HepG2 (cell line): ENCODE measurements around the gene ARMH1. TPM values are rescaled to one million over a fixed set of nuclear protein-coding genes. Genes with fewer than 3 reads are reported as not detected.

Experiments
- CAMTA2 ChIP-seq: sonication (generic); formaldehyde crosslinking; IDR thresholded peaks from 2 replicates; pipeline ENCODE4 v1.4.0; 2020; ENCODE audit warnings: mild to moderate bottlenecking, missing genetic modification reagents, borderline replicate concordance
- JUND ChIP-seq: sonication (generic); formaldehyde crosslinking; IDR thresholded peaks from 2 replicates; pipeline ENCODE4 v1.8.0; 2022; ENCODE audit warnings: mild to moderate bottlenecking, missing genetic modification reagents
- KDM3A ChIP-seq: IDR thresholded peaks from 2 replicates; pipeline ENCODE4 v1.6.1; 2018; ENCODE audit warnings: low read depth, missing compliant biosample characterization
- KLF12 ChIP-seq: sonication (generic); formaldehyde crosslinking; IDR thresholded peaks from 2 replicates; pipeline ENCODE4 v1.4.0; 2020; ENCODE audit warnings: missing genetic modification reagents, borderline replicate concordance
- TBP ChIP-seq: sonication (generic); formaldehyde crosslinking; IDR thresholded peaks from 2 replicates; pipeline ENCODE4 v1.5.0; 2020; ENCODE audit warnings: missing genetic modification reagents
- TCF12 ChIP-seq, 2 experiments: fragments of 450-650 bp in 1 of 2; sonication (generic) in 1 of 2; formaldehyde crosslinking in 1 of 2; IDR thresholded peaks; 2 replicates each; pipeline versions ENCODE4 v1.6.1 to v1.8.0; 2017 to 2022; ENCODE audit warnings: antibody characterized with exemption in 1 of 2, mild to moderate bottlenecking in 1 of 2, missing genetic modification reagents in 1 of 2, moderate library complexity in 1 of 2
- TMF1 ChIP-seq: sonication (generic); formaldehyde crosslinking; IDR thresholded peaks from 2 replicates; pipeline ENCODE4 v1.8.1; 2022; ENCODE audit warnings: low read depth, missing genetic modification reagents
- ZBTB7B ChIP-seq: sonication (generic); formaldehyde crosslinking; IDR thresholded peaks from 2 replicates; pipeline ENCODE4 v1.4.0; 2020; ENCODE audit warnings: missing genetic modification reagents
- ZNF614 ChIP-seq: IDR thresholded peaks from 2 replicates; pipeline ENCODE4 v1.6.1; 2018; ENCODE audit warnings: missing biosample characterization, missing genetic modification reagents, inconsistent platforms, borderline replicate concordance
- polyA plus RNA-seq, 8 experiments: library from polyadenylated mRNA; depleted of rRNA in 3 of 8; stranded (reverse) in 7 of 8; unstranded in 1 of 8; fragments of >200 nt; fragmentation: Illumina TruSeq in 4 of 8; extraction: Trizol in 4 of 8; gene quantifications; 2 replicates each; pipeline versions ENCODE4 v1.2.1 to v1.2.3, GENCODE V29; 2011 to 2016; ENCODE audit warnings: low read depth in 4 of 8, missing spikeins in 1 of 8, mixed read lengths in 1 of 8; ENCODE audit not compliant: insufficient read depth in 1 of 8
- total RNA-seq, 5 experiments: library from RNA; depleted of rRNA; stranded (reverse); fragments of >200 nt; fragmentation: Illumina TruSeq; extraction: Trizol; gene quantifications; 2 replicates each; pipeline ENCODE4 v1.2.3, GENCODE V29; 2016; ENCODE audit warnings: low read depth in 1 of 5
- TF ChIP-seq, protein P1 (sequence below): sonication (generic); formaldehyde crosslinking; IDR thresholded peaks from 2 replicates; pipeline ENCODE4 v1.4.0; 2020; ENCODE audit warnings: mild to moderate bottlenecking, missing genetic modification reagents
- TF ChIP-seq, protein P2 (sequence below): sonication (generic); formaldehyde crosslinking; conservative IDR thresholded peaks from 2 replicates; pipeline ENCODE4 v1.4.0; 2020; ENCODE audit warnings: missing genetic modification reagents
- TF ChIP-seq, protein P3 (sequence below): sonication (generic); formaldehyde crosslinking; IDR thresholded peaks from 2 replicates; pipeline ENCODE4 v1.9.0; 2021; ENCODE audit warnings: missing genetic modification reagents, borderline replicate concordance
- TF ChIP-seq, protein P4 (sequence below): sonication (generic); formaldehyde crosslinking; IDR thresholded peaks from 2 replicates; pipeline ENCODE4 v1.5.1; 2020; ENCODE audit warnings: missing genetic modification reagents, mild to moderate bottlenecking, borderline replicate concordance

Gene ARMH1
- total and polyA plus RNA-seq, 2 of the 13 experiments (the other 11 are each of a cell fraction or from before 2014, with no cell fraction given): 0.69 TPM; not detected in 1

DNA sequence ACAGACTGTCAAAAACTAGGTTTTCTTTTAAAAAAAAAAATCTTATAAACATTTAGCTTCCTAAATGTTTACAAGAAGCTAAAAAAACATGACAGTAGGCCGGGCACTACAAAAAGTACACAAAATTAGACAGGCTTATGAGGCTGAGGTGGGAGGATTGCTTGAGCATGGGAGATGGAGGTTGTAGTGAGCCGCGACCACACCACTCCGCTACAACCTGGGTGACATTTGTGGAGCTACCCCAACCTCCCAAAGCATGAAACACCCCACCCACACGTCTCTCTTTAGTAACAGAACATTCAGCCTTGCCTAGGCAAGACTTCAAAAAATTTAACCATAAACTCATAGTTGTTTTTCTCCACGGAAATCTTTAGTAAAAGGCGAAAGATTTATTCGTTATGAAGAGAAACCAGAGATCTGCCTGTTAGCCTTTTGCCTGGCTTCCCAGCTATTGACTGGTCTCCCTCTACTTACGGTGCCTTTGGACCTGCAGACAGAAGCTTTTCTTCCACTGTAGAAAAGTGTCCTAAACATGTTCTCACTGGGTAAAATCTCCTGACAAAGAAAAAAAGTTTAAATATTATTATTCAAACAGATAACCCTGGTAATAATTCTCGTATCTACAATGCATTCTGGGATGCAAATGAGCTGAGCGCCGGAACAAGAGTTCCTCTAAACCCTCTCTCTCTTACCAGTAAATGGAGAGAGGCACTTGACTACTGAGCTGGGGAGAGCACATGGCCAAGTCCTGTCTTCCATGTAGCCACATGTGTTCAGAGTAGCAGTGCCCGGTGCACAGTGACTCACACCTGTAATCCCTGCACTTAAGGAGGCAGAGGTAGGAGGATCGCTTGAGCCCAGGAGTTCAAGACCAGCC lies 47.2 kb downstream of the ARMH1 start (continued):
- TF ChIP-seq, protein P1, sequence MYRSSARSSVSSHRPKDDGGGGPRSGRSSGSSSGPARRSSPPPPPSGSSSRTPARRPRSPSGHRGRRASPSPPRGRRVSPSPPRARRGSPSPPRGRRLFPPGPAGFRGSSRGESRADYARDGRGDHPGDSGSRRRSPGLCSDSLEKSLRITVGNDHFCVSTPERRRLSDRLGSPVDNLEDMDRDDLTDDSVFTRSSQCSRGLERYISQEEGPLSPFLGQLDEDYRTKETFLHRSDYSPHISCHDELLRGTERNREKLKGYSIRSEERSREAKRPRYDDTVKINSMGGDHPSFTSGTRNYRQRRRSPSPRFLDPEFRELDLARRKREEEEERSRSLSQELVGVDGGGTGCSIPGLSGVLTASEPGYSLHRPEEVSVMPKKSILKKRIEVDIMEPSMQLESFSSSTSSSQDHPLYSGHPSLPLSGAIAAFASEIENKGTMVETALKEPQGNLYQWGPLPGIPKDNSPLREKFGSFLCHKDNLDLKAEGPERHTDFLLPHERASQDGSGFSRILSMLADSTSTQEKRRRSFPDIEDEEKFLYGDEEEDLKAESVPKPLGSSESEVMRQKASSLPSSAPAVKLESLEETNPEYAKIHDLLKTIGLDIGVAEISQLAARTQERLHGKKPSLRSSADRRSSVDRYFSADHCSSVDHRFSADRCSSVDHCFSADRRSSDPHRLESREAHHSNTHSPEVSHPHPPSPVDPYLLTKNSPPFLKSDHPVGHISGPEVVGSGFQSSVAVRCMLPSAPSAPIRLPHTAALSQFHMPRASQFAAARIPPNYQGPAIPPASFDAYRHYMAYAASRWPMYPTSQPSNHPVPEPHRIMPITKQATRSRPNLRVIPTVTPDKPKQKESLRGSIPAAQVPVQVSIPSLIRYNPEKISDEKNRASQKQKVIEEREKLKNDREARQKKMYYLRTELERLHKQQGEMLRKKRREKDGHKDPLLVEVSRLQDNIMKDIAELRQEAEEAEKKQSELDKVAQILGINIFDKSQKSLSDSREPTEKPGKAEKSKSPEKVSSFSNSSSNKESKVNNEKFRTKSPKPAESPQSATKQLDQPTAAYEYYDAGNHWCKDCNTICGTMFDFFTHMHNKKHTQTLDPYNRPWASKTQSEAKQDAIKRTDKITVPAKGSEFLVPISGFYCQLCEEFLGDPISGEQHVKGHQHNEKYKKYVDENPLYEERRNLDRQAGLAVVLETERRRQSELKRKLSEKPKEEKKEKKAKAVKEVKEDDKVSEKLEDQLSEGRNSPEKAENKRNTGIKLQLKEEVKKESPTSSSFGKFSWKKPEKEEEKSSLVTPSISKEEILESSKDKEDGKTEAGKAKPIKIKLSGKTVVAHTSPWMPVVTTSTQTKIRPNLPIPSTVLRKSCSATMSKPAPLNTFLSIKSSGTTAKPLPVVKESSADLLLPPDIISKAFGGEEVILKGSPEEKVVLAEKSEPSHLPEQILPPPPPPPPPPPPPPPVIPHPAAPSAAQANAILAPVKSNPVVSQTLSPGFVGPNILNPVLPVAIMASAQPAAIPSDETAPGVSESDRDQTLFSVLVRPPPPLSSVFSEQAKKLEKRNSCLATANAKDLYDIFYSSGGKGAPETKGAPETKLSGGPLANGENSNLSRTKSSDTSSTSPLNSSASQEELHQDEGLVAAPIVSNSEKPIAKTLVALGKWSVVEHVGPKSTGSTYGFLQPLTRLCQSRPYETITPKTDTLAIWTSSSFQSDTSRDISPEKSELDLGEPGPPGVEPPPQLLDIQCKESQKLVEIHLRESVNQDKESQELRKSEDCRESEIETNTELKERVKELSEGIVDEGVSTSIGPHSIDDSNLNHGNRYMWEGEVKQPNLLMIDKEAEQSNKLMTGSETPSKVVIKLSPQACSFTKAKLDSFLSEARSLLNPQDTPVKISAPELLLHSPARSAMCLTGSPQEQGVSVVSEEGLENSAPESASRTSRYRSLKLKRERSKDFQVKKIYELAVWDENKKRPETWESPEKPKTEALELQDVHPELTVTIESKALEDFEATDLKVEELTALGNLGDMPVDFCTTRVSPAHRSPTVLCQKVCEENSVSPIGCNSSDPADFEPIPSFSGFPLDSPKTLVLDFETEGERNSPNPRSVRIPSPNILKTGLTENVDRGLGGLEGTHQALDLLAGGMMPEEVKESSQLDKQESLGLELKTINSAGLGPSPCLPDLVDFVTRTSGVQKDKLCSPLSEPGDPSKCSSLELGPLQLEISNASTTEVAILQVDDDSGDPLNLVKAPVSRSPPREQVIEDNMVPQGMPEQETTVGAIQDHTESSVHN (CRISPR knock-in tag): no peak
- TF ChIP-seq TMF1 (CRISPR knock-in tag) (peak; percentile 80; the same call in 1 of the 2 replicates), TBP (no peak), KDM3A (peak; percentile 57; the same call in 1 of the 2 replicates), ZBTB7B (CRISPR knock-in tag) (peak; percentile 58; the same call in 1 of the 2 replicates), KLF12 (CRISPR knock-in tag) (no peak), TCF12 (IDR thresholded peaks at IDR 0.05) (no peak), TCF12 (CRISPR knock-in tag; IDR thresholded peaks at IDR 0.05) (no peak), ZNF614 (peak; percentile 86), CAMTA2 (CRISPR knock-in tag) (no peak), JUND (CRISPR knock-in tag) (peak; percentile 25; the same call in 1 of the 2 replicates)
- TF ChIP-seq, protein P2, sequence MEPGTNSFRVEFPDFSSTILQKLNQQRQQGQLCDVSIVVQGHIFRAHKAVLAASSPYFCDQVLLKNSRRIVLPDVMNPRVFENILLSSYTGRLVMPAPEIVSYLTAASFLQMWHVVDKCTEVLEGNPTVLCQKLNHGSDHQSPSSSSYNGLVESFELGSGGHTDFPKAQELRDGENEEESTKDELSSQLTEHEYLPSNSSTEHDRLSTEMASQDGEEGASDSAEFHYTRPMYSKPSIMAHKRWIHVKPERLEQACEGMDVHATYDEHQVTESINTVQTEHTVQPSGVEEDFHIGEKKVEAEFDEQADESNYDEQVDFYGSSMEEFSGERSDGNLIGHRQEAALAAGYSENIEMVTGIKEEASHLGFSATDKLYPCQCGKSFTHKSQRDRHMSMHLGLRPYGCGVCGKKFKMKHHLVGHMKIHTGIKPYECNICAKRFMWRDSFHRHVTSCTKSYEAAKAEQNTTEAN (CRISPR knock-in tag): 0 out of 2 replicates have a peak, but pooled peaks have one; percentile 45
- TF ChIP-seq, protein P3, sequence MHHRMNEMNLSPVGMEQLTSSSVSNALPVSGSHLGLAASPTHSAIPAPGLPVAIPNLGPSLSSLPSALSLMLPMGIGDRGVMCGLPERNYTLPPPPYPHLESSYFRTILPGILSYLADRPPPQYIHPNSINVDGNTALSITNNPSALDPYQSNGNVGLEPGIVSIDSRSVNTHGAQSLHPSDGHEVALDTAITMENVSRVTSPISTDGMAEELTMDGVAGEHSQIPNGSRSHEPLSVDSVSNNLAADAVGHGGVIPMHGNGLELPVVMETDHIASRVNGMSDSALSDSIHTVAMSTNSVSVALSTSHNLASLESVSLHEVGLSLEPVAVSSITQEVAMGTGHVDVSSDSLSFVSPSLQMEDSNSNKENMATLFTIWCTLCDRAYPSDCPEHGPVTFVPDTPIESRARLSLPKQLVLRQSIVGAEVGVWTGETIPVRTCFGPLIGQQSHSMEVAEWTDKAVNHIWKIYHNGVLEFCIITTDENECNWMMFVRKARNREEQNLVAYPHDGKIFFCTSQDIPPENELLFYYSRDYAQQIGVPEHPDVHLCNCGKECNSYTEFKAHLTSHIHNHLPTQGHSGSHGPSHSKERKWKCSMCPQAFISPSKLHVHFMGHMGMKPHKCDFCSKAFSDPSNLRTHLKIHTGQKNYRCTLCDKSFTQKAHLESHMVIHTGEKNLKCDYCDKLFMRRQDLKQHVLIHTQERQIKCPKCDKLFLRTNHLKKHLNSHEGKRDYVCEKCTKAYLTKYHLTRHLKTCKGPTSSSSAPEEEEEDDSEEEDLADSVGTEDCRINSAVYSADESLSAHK (CRISPR knock-in tag): no peak; the same call in 1 of the 2 replicates
- TF ChIP-seq, protein P4, sequence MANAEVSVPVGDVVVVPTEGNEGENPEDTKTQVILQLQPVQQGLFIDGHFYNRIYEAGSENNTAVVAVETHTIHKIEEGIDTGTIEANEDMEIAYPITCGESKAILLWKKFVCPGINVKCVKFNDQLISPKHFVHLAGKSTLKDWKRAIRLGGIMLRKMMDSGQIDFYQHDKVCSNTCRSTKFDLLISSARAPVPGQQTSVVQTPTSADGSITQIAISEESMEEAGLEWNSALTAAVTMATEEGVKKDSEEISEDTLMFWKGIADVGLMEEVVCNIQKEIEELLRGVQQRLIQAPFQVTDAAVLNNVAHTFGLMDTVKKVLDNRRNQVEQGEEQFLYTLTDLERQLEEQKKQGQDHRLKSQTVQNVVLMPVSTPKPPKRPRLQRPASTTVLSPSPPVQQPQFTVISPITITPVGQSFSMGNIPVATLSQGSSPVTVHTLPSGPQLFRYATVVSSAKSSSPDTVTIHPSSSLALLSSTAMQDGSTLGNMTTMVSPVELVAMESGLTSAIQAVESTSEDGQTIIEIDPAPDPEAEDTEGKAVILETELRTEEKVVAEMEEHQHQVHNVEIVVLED (CRISPR knock-in tag): peak; percentile 67; the same call in 1 of the 2 replicates
